Bone marrow (tissue), 2 donors: Measurements from ENCODE around the gene COL23A1.

Source experiments
- DNase-seq, 2 donors: peaks; one replicate each; lab custom pipeline; 2025; lab: John Stamatoyannopoulos, UW

COL23A1 gene

GRCh38 chr5:178474562-178475184 lies 115.5 kb downstream of the COL23A1 start:
- no peak for DNase-seq

DNA sequence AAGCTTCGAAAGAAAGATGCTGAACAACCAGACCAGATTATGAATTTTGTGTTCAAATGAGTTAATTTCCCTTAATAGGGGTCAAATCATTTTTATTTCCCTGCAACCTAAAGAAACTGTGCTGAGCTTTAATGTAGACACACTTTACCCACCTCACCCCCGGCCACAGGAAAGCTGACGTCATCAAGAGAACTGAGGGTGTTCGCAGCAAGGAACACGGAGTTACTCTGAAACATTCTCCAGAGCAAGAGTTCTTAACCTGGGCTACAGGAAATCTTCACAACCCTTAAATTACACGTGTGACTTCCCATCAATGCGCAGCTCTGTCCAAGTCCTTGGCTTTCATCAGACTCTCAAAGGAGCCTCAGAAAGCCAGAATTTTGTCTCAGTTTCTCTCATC lies 116.3 kb downstream of the COL23A1 start:
- DNase-seq, result no peak

GRCh38 chr5:178472138-178472537 lies 118.1 kb downstream of the COL23A1 start:
- DNase-seq, result no peak

GRCh38 chr5:178471711-178472110 lies 118.5 kb downstream of the COL23A1 start:
- DNase-seq, result no peak

DNA sequence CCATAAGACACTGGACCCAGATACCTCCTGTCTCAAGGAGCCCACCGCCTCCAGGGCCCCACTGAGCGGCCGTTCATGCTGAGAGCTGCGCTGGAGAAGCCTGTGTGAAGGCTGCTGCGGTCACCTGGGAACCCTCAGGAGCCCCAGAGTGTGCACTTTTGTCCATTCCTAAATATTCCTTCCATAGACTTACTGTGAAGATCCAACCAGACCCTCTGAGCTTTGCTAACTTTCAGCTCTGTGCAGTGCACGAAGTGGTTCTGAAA lies 119.5 kb downstream of the COL23A1 start:
- DNase-seq, result no peak

DNA sequence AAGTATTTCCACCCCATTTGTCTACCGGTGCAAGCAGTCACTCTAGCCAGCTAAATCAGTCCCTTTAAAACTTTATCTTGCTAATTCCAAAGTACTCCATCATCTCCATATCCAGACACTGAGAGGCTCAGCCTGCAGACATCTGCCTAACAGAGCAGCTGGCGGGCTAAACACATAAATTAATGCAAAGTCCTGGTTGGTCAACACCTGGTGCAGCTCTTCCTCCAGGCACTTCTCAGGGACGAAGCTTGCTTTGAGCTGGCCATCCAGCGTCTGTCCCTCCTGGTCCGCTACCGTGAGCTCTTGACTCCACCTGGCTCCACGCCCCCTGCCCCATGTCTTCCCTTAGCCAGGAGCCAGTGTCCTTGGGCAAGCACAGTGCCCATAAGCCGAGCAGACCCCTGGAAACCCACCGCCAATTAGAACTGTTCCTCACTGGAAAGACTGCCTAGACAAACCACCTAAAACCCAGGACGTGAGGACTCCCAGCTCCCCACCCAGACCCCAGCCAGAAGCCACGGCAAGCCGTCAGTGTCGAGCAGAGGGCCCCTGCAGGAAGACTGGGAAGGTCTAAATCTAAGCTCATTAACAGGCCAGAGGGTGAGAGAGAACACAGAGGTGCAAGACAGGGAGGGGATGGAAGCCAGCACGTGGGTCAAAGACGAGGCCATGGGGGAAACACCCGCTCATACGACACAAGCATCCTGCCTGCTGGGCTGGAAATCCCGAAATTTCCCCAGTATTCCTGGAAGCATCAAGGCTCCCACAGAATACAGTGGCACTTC lies 120.0 kb downstream of the COL23A1 start:
- no peak for DNase-seq

DNA sequence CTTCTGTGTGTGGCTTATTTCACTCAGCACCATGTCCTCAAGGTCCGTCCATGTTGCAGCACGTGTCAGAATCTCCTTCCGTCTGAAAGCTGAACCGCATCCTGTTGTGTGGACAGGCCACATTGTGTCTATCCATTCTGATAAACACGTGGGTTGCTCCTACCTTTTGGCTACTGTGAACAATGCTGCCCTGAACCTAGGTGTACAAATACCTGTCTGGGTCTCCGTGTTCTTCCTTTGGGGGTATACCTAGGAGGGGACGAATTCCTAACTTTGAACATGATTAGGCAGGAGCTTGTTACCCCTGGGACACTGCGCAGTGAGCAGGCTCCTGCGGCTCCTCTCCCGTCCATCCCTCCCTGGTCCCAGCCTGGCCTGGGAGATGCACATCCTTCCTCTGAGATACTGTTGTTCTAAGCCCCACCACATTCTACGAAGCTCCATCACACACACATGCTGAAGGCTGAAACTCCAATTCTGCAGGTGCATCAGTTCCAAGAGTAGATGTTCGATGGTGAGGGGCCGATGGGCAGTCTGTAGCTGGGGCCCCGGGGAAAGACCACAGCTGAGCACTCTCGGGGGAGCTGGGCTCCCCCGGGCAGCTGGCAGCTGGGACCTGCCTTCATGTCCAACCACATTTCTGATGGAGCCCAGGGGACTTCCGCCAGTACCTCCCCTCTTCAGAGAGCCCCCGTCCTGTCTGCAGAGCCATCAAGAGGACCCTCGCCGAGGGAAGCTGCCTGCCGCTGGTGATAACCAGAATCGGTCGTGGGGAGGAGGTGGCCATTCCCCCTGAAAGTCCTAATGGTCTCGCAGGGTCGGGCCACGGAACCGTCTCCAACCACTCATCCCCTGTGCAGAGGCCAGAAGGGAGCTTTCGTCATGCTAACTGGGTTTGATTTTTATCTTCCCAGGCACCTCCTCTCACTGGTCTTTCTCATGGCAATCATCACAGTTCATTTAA lies 120.9 kb downstream of the COL23A1 start:
- DNase-seq, result no peak

DNA sequence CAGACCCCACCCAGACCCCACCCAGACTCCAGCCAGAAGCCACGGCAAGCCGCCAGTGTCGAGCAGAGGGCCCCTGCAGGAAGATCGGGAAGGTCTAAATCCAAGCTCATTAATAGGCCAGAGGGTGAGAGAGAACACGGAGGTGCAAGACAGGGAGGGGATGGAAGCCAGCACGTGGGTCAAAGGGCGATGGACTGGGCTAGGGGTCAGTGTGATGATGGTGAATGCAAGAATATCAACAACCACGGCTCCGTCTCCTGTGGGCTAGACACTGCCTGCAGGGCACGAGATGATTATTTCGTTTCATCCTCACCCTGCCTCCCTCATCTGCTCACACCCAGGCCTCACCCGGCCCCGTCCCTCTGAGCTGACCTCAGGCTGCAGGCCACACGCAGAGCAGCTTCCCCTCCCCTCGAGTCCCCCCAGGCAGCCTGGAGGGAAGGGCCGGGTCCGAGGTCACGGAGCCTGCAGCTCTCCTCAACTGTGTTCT lies 122.0 kb downstream of the COL23A1 start:
- DNase-seq, result no peak

DNA sequence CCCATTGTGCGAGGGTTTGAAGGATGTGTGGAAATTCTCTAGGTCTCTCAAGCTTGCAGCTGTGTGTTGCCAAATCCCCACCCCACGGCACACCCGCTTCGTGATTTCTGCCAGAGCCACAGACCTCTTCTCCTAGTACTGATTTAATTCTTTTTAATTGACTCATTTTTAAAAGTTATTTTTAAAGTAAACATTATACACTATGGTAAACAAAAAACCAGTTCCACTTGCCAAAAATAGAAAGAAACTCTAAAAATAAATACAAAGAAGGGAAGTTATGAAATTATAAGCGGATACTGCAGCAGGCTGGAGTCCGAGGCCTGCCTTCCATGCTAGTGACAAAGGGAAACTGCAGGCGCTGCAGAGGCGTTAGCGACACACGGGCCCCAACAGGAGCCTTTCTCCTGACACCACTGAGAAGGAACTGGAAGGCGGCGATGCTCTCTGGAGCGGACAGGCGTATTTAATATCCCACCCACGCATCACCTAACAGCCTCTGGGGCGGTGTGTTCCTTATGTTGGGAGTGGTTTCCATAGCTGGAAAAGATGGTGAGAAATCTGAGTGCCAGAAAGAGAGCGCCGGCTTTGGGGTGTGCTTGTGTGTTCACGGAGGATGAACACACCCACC lies 122.5 kb downstream of the COL23A1 start:
- peak in 1 of 2 donors; percentile 5 for DNase-seq

DNA sequence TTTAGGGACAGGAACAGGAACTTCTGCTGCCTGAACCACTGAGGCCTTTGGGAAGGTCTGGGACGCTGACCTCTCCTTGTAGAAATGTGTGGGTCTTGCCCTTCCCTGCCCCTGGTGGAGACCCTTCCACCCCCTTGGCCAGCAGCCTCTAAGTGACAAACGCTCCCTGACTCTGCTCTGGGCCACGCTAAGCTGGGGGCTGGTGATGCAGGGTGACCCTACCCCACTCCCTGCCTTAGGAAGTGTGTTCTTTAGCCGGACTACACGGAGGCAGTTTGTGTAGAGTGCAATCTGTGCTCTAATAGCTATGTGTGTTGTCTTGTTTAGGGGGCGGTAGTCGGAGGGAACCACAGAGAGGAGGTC lies 123.0 kb downstream of the COL23A1 start:
- DNase-seq, result no peak

DNA sequence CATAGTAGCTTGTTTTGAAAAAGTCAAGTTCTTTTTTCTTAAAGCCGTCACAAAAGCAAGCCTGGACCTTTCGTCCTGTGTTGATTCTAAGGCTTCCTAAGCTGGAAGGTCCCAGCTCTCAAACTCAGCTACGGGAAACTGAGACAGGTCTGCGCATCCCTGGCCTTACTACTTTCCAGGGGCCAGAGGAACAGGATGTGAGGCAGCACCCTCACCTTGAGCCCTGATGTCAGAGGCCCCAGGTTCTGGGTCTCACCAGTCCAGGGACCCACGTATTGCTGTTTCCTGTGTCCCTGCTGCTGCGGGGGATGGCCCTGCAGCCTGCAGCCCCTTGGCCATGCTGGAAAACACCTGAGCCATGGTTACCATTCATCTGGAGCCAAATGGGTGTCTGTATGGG lies 123.9 kb downstream of the COL23A1 start:
- no peak for DNase-seq

DNA sequence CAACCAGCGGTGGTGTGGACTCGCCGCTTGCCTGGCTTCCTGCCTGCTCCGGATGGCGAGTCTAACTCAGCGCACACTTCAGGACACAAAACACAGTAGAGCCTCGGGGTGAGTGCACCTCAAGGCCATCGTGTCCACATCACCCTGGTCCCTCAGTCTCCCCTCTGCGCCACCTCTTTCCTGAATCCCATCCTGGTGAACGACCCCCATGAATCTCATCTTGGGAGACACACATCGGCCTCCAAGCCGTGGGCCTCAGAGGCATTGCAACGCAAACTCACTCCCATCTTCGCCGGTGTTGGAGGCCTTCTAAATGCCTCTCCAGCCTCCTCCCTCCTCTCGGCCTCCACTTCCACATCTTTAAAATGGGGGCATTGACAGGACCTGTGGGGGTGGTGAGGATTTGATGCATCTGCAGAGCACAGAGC lies 124.3 kb downstream of the COL23A1 start:
- DNase-seq, result no peak

GRCh38 chr5:178465228-178465860 lies 124.8 kb downstream of the COL23A1 start:
- no peak for DNase-seq

- no peak for DNase-seq
Observed at GRCh38 chr5:178464431-178465048, 125.7 kb downstream of the COL23A1 start.

GRCh38 chr5:178463321-178464155 lies 126.7 kb downstream of the COL23A1 start:
- no peak for DNase-seq

DNA sequence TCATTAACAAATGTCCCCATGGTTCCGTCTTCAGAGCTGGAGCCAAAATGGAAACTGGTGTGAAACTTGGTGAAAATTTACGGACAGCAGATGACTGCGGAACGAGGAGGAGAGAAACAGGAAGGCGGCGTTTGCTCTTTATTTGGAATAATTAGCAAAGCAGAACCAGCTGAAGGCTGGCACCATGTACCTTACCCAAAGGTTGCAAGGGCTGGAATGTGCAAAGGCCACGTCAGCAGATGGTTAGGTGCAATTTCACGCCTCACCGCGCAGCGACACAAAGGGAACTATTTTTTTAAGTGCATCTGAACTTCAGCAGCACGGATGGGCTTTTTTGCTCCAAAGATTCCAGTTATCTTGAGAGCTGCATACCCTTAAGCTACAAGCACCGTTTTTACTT lies 127.4 kb downstream of the COL23A1 start:
- no peak for DNase-seq

DNA sequence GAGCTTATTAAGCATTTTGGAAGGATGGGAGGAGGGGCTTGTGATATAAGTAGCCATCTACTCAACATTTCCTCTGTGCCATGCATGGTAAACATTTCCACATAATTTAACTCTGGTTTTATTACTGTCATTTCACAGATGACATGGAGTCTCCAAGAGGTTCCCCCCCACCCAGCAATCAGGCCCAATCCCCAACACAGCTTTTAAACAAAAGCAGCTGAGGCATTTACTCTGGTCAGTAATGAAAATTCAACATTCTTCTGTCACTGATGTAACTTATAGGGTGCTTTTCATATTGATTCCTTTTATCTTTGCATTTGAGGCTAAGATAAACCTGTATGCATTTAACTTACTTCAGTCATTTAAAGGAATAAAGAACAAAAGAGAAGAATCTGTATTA lies 128.1 kb downstream of the COL23A1 start:
- DNase-seq, result no peak

DNA sequence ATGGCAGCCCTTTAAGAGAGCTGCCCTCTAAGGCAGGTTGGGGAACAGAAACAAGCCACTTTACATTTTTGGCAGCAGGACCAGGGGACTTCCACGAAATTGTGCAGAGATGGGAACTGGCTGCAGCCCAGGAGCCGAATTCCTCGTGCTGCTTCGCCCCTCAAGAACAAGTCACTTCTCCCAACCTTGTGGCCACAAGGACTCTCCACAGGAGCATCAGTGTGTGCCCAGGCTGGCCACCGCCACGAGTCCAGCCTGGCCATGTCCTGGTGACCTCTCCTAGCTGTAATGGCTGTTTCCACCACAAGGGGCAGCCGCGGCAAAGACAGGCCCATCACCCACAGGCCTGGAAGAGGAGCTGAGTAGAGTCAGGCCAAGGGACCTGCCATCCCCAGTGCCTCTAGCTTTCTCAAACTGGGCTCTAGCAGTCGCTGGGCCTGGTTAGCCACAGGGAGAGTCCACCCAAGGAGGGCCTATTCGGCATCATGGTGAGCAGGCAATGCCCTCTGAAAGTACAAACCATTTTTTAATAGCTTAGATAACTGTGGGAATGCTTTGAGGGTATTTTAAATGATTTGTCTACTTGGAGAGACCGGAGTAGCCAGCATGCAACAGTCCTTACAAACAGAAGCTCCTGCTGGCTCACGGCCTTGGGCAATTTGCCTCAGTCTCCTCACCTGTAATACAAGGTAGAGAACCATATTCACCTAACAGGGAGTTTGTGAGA lies 129.0 kb downstream of the COL23A1 start:
- peak in 1 of 2 donors; percentile 28 for DNase-seq

DNA sequence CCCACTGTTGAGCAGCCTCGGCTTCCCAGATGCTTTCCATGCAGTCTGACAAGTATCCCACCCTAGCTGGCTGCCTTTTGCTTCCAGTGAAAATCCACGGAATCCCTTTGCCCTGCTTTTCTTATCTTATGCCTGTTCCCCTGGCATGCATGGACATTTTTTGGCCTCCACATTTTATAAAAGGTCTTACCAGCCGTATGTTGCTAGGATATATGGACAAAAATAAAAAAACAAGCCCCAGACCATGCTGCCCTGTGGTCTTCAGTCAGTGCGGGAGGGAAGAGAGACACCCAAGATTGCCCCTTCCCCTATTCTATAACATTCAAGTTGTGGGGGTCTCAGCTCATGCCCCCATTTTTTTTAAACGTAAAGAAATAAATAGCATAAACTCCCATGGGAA lies 129.6 kb downstream of the COL23A1 start:
- DNase-seq, result no peak

GRCh38 chr5:178460174-178460573 lies 130.0 kb downstream of the COL23A1 start:
- DNase-seq, result no peak
